Measurements from ENCODE around the gene TM7SF2. TPM values are rescaled to one million over a fixed set of nuclear protein-coding genes. Genes with fewer than 3 reads are reported as not detected.

Gene TM7SF2
- total and polyA plus RNA-seq, 2 of the 13 experiments (the other 11 are each of a cell fraction or from before 2014, with no cell fraction given) = 56.0 to 66.9 TPM

DNA sequence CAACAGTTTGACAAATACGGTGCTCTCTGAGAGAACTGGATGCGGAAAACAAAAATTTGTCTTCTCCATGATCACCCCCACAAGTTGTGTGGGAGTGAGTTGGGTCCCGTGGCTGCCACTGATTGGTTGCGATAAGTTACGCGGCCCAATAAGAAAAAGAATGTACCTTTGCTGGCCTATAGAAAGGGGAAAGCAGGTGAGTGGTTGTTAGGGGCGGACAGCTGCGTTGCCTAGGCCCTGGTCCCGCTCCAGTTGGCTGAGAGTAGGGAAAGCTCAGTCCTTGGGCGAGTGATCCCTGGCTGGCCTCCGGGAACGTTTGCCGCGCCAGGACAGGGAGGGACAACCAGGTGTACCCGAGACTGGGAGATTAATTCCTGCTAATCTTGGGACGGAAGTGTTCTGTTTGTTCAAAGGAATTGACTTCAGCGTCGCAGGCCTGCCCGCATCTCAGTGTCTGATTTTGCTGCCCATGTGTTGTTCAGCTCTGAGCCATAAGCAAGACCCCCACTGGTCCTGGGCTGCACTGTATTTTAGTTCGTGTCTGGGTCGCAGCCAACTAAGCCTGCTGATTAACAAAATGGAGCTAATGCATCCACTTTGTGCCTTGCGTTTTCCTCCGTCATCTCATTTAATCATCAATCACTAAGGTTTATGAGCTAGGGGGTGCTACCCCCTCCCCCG is 23.4 kb downstream of the TM7SF2 start (continued):
- TF ChIP-seq, protein P1, sequence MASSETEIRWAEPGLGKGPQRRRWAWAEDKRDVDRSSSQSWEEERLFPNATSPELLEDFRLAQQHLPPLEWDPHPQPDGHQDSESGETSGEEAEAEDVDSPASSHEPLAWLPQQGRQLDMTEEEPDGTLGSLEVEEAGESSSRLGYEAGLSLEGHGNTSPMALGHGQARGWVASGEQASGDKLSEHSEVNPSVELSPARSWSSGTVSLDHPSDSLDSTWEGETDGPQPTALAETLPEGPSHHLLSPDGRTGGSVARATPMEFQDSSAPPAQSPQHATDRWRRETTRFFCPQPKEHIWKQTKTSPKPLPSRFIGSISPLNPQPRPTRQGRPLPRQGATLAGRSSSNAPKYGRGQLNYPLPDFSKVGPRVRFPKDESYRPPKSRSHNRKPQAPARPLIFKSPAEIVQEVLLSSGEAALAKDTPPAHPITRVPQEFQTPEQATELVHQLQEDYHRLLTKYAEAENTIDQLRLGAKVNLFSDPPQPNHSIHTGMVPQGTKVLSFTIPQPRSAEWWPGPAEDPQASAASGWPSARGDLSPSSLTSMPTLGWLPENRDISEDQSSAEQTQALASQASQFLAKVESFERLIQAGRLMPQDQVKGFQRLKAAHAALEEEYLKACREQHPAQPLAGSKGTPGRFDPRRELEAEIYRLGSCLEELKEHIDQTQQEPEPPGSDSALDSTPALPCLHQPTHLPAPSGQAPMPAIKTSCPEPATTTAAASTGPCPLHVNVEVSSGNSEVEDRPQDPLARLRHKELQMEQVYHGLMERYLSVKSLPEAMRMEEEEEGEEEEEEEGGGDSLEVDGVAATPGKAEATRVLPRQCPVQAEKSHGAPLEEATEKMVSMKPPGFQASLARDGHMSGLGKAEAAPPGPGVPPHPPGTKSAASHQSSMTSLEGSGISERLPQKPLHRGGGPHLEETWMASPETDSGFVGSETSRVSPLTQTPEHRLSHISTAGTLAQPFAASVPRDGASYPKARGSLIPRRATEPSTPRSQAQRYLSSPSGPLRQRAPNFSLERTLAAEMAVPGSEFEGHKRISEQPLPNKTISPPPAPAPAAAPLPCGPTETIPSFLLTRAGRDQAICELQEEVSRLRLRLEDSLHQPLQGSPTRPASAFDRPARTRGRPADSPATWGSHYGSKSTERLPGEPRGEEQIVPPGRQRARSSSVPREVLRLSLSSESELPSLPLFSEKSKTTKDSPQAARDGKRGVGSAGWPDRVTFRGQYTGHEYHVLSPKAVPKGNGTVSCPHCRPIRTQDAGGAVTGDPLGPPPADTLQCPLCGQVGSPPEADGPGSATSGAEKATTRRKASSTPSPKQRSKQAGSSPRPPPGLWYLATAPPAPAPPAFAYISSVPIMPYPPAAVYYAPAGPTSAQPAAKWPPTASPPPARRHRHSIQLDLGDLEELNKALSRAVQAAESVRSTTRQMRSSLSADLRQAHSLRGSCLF (CRISPR knock-in tag; IDR thresholded peaks at IDR 0.05; ENCODE audit: borderline replicate concordance) = no peak
- TF ChIP-seq THYN1 (CRISPR knock-in tag; IDR thresholded peaks at IDR 0.05; ENCODE audit: borderline replicate concordance, low read depth) (no peak), DMAP1 (CRISPR knock-in tag; IDR thresholded peaks at IDR 0.05) (peak; percentile 49; the same call in 1 of the 2 replicates), NFYB (CRISPR knock-in tag; IDR thresholded peaks at IDR 0.05) (peak; percentile 92), ZNF737 (CRISPR knock-in tag; IDR thresholded peaks at IDR 0.05; ENCODE audit: borderline replicate concordance) (no peak), GLI4 (CRISPR knock-in tag; IDR thresholded peaks at IDR 0.05; ENCODE audit: borderline replicate concordance) (no peak), CHD4 (IDR thresholded peaks at IDR 0.05; ENCODE audit: borderline replicate concordance, low read length) (no peak), ZNF501 (CRISPR knock-in tag; IDR thresholded peaks at IDR 0.05) (no peak), ZNF563 (CRISPR knock-in tag; IDR thresholded peaks at IDR 0.05) (no peak; the same call in 1 of the 2 replicates), FOXO1 (CRISPR knock-in tag; IDR thresholded peaks at IDR 0.05) (no peak), ZNF724P (CRISPR knock-in tag; IDR thresholded peaks at IDR 0.05; ENCODE audit: borderline replicate concordance) (no peak), SCMH1 (CRISPR knock-in tag; IDR thresholded peaks at IDR 0.05; ENCODE audit: borderline replicate concordance) (no peak), ZEB1 (IDR thresholded peaks at IDR 0.05; ENCODE audit: insufficient replicate concordance, low read depth) (no peak), SP140L (CRISPR knock-in tag; IDR thresholded peaks at IDR 0.05; ENCODE audit: borderline replicate concordance) (no peak), SIX1 (CRISPR knock-in tag; IDR thresholded peaks at IDR 0.05; ENCODE audit: borderline replicate concordance) (no peak)
- TF ChIP-seq, protein P2, sequence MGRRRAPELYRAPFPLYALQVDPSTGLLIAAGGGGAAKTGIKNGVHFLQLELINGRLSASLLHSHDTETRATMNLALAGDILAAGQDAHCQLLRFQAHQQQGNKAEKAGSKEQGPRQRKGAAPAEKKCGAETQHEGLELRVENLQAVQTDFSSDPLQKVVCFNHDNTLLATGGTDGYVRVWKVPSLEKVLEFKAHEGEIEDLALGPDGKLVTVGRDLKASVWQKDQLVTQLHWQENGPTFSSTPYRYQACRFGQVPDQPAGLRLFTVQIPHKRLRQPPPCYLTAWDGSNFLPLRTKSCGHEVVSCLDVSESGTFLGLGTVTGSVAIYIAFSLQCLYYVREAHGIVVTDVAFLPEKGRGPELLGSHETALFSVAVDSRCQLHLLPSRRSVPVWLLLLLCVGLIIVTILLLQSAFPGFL (CRISPR knock-in tag; IDR thresholded peaks at IDR 0.05) = no peak
- TF ChIP-seq, protein P3, sequence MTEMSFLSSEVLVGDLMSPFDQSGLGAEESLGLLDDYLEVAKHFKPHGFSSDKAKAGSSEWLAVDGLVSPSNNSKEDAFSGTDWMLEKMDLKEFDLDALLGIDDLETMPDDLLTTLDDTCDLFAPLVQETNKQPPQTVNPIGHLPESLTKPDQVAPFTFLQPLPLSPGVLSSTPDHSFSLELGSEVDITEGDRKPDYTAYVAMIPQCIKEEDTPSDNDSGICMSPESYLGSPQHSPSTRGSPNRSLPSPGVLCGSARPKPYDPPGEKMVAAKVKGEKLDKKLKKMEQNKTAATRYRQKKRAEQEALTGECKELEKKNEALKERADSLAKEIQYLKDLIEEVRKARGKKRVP (CRISPR knock-in tag; IDR thresholded peaks at IDR 0.05) = no peak
- TF ChIP-seq, protein P4, sequence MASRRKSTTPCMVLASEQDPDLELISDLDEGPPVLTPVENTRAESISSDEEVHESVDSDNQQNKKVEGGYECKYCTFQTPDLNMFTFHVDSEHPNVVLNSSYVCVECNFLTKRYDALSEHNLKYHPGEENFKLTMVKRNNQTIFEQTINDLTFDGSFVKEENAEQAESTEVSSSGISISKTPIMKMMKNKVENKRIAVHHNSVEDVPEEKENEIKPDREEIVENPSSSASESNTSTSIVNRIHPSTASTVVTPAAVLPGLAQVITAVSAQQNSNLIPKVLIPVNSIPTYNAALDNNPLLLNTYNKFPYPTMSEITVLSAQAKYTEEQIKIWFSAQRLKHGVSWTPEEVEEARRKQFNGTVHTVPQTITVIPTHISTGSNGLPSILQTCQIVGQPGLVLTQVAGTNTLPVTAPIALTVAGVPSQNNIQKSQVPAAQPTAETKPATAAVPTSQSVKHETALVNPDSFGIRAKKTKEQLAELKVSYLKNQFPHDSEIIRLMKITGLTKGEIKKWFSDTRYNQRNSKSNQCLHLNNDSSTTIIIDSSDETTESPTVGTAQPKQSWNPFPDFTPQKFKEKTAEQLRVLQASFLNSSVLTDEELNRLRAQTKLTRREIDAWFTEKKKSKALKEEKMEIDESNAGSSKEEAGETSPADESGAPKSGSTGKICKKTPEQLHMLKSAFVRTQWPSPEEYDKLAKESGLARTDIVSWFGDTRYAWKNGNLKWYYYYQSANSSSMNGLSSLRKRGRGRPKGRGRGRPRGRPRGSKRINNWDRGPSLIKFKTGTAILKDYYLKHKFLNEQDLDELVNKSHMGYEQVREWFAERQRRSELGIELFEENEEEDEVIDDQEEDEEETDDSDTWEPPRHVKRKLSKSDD (CRISPR knock-in tag; IDR thresholded peaks at IDR 0.05; ENCODE audit: low read depth) = no peak

All from HepG2 (cell line).